SIG-M5 treated with dmso at 0.1 percent for 504 hours (cell line): ENCODE data around the gene CXCL13.
A peak's percentile ranks its signal among the peaks of the same experiment; 100 is the strongest.
"Not testable (repeated sequence)": the region's sequence is repeated elsewhere in the genome, so short reads cannot be mapped to it uniquely, and the experiment has no call there.

Experiments
- DNase-seq: peaks from one replicate; lab custom pipeline; 2025; ENCODE audit not compliant: unreplicated experiment; lab: John Stamatoyannopoulos, UW

The CXCL13 gene

GRCh38 chr4:77605210-77605902 lies at the start of gene CXCL13:
TSS of gene CXCL13 (plus strand) at chr4:77605820. CDS start at chr4:77605866, 46 bp downstream.
- DNase-seq, result no peak

- no peak for DNase-seq
These were observed 45.5 kb upstream of the CXCL13 start for GRCh38 chr4:77560170-77560569.

GRCh38 chr4:77561720-77562119 lies 43.9 kb upstream of the CXCL13 start:
- not testable (repeated sequence) for DNase-seq

GRCh38 chr4:77564231-77564630 lies 41.4 kb upstream of the CXCL13 start:
- DNase-seq, result peak; percentile 4

- no peak for DNase-seq
These were observed 39.5 kb upstream of the CXCL13 start for GRCh38 chr4:77566148-77566547.

- no peak for DNase-seq
These were observed 38.1 kb upstream of the CXCL13 start for GRCh38 chr4:77567549-77567948.

- DNase-seq, result not testable (repeated sequence)
These were observed 35.0 kb upstream of the CXCL13 start for GRCh38 chr4:77570508-77571214.

- no peak for DNase-seq
These were observed 29.3 kb upstream of the CXCL13 start for GRCh38 chr4:77576351-77576750.

GRCh38 chr4:77578145-77578544 lies 27.5 kb upstream of the CXCL13 start:
- no peak for DNase-seq

GRCh38 chr4:77579406-77580076 lies 26.1 kb upstream of the CXCL13 start:
- DNase-seq, result no peak

GRCh38 chr4:77581724-77582123 lies 23.9 kb upstream of the CXCL13 start:
- no peak for DNase-seq

GRCh38 chr4:77582156-77582555 lies 23.5 kb upstream of the CXCL13 start:
- DNase-seq, result no peak

- no peak for DNase-seq
These were observed 22.9 kb upstream of the CXCL13 start for GRCh38 chr4:77582711-77583110.

- DNase-seq, result peak; percentile 58
These were observed 18.7 kb upstream of the CXCL13 start for GRCh38 chr4:77586951-77587383.

GRCh38 chr4:77590482-77590881 lies 15.1 kb upstream of the CXCL13 start:
- DNase-seq, result no peak

GRCh38 chr4:77591532-77591931 lies 14.1 kb upstream of the CXCL13 start:
- no peak for DNase-seq

- no peak for DNase-seq
These were observed 12.5 kb upstream of the CXCL13 start for GRCh38 chr4:77593101-77593500.

- no peak for DNase-seq
These were observed 11.6 kb upstream of the CXCL13 start for GRCh38 chr4:77593993-77594392.

- no peak for DNase-seq
These were observed 10.2 kb upstream of the CXCL13 start for GRCh38 chr4:77595364-77595973.

GRCh38 chr4:77599378-77599777 lies 6.2 kb upstream of the CXCL13 start:
- peak; percentile 32 for DNase-seq
